Activated naive CD4-positive, alpha-beta T cell treated with anti-CD3 and anti-CD28 coated beads, Interleukin-2, amount 10 ng/mL, durations not matched to agents 5 hours and 36 hours (primary cell): ENCODE measurements around the gene PDCL2. TPM values are rescaled to one million over a fixed set of nuclear protein-coding genes. Genes with fewer than 3 reads are reported as not detected.

Experiments
- total RNA-seq, 2 experiments: library from RNA; stranded (reverse); gene quantifications; one replicate each; pipeline ENCODE4 v1.2.3, GENCODE V29; 2021

PDCL2 gene, protein sequence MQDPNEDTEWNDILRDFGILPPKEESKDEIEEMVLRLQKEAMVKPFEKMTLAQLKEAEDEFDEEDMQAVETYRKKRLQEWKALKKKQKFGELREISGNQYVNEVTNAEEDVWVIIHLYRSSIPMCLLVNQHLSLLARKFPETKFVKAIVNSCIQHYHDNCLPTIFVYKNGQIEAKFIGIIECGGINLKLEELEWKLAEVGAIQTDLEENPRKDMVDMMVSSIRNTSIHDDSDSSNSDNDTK
- not detected for total RNA-seq

DNA sequence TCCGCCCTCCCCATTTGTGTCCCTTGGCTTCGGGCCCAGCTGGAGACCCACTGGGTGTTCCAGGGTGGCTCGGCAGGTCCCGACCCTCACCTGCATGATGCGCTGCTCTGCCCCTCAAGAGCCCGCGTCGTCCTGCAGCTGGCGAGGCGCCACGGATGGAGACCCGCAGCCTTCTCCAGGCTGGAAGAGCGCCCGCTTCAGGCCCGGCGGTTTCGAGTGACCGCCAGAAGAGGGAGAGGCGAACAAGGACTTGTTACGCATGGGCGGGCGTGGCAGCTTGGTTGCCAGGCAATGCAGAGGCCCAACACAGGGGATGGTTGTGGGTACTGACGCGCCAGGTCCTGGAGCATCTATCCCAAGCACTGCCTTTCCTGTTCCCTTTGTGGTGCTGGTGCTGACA, at the start of gene PDCL2:
TSS of gene PDCL2 (minus strand) at position 232 of the 400 bp plus-strand sequence. CDS start at position 96, 136 bp downstream.

DNA sequence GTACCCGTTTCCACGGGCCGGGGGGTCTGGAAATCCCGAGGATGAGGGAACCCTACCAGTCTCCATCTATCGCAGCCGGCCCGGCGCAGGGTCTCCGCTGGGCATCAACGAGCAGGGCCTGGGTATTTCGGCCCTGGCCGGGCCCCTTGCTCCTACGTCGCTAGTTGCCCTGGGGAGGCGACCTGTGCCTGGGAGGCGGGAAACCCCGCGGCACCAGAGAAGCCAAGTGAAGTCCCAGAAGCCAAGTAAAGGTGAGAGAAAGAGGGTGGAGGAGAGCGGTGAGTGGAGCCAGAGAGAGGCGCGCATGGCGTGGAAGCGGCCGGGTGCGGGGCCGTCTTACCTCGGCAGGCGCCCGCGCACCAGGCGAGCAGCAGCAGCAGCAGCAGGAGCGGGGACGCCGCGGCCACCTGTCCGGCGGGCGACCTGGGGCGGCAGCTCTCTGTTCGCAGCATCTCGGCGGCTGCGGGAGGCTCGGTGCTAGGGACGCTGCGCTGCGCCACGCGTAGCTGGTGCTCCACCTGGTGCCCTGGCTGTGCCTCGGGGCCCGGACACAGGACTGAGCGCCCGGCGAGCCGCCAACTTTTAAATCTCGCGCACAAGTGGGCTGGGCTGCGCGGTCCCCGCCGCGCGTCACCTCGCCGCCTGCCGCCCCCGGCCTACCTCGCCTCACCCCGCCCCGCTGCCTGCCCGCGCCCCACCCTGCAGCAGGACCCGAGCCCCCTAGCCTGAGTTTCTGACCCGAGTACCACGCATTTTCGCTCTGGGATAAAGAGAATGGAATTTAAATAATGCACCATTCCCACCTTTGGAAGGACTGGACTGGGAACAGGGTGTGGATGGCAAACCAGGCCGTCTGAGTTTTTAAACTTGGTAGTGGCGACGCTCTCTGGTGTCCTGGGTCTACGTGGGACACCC, 44.0 kb upstream of the PDCL2 start, which contains the start of gene NMU:
TSS of gene NMU (minus strand) at position 558 of the 915 bp plus-strand sequence. CDS start at position 452, 106 bp downstream.

GRCh38 chr4:55546756-55547465, 45.1 kb downstream of the PDCL2 start, which contains the start of gene CLOCK:
TSS of gene CLOCK (minus strand) at chr4:55546909. CDS start at chr4:55482785, 64,124 bp downstream.

Other genes starting within 250 kb of the PDCL2 start
- gene SRD5A3, start 246.0 kb downstream of the PDCL2 start, total RNA-seq: 1 to 10 TPM; 6.2 to 6.3 TPM
- gene TMEM165, start 196.3 kb downstream of the PDCL2 start, total RNA-seq: 10 to 100 TPM; 57.1 to 58.6 TPM
- gene CLOCK, start 45.3 kb downstream of the PDCL2 start, total RNA-seq: 1 to 10 TPM; 7.3 to 7.6 TPM
- not detected for gene NMU, start 44.1 kb upstream of the PDCL2 start, total RNA-seq
- not detected for gene EXOC1L, start 227.5 kb upstream of the PDCL2 start, total RNA-seq